Sigmoid colon (tissue), 4 donors: Measurements from ENCODE around the gene ZNF608.

Source experiments
- CTCF ChIP-seq, 4 experiments: fragments of 450-650 bp in 3 of 4; fragments of 200-600 bp in 1 of 4; IDR thresholded peaks; one replicate each; pipeline ENCODE4 v1.5.1; 2016 to 2019; ENCODE audit warnings: antibody characterized with exemption in 4 of 4, mild to moderate bottlenecking in 3 of 4, moderate library complexity in 2 of 4
- EP300 ChIP-seq, 4 donors: sonication (generic); formaldehyde crosslinking; IDR thresholded peaks; one replicate each; pipeline ENCODE4 v1.6.1; 2017; ENCODE audit warnings: antibody characterized with exemption in 4 of 4
- POLR2A ChIP-seq, 2 donors: fragments of 450-650 bp; IDR thresholded peaks; one replicate each; pipeline ENCODE4 v1.6.1; 2016; ENCODE audit warnings: antibody characterized with exemption in 2 of 2, mild to moderate bottlenecking in 2 of 2, moderate library complexity in 2 of 2
- POLR2AphosphoS5 ChIP-seq, 4 donors: sonication (generic); formaldehyde crosslinking; IDR thresholded peaks; one replicate each; pipeline ENCODE4 v1.6.1; 2017; ENCODE audit warnings: antibody characterized with exemption in 4 of 4

GRCh38 chr5:124732428-124733328 lies 13.8 kb downstream of the ZNF608 start:
- TF ChIP-seq EP300 (IDR thresholded peaks at IDR 0.05) (no peak), CTCF (IDR thresholded peaks at IDR 0.05) (no peak), POLR2AphosphoS5 (IDR thresholded peaks at IDR 0.05) (no peak), POLR2A (IDR thresholded peaks at IDR 0.05) (no peak)
